ENCODE measurements around the gene SCEL.

Gene SCEL

DNA sequence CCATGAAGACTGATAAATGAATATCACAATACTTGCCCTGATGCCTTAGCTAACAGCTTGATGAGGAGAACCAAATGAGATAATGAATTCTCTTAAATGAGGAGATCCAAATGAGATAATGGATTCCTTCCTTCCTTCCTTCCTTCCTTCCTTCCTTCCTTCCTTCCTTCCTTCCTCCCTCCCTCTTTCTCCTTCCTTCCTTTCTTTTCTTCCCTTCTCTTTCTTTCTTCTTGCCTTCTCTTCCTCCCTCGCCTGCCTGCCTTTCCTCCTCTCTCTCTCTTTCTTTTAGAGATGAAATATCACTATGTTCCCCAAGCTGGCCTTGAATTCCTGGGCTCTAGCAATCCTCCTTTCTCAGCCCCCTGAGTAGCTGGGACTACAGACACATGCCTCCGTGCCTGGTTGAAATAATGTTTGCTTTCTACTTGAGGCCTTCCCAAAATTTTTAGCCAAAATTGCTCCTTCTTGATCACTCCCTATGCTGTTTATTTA lies 158.0 kb downstream of the SCEL start:
- DNase-seq (ENCODE audit: insufficient read length, low spot score) = no peak
- no peak for FAIRE-seq
- TF ChIP-seq POLR2A (IDR thresholded peaks at IDR 0.05; ENCODE audit: low read depth, low read length) = no peak

All from H54 (cell line).